Medulla oblongata (tissue), 1 donor: ENCODE measurements around the gene HOXC9.

Experiments used
- DNase-seq: peaks from one replicate; pipeline ENCODE4 v3.0.0-alpha.2; 2015; ENCODE audit errors: extremely low spot score

HOXC9 gene

DNA sequence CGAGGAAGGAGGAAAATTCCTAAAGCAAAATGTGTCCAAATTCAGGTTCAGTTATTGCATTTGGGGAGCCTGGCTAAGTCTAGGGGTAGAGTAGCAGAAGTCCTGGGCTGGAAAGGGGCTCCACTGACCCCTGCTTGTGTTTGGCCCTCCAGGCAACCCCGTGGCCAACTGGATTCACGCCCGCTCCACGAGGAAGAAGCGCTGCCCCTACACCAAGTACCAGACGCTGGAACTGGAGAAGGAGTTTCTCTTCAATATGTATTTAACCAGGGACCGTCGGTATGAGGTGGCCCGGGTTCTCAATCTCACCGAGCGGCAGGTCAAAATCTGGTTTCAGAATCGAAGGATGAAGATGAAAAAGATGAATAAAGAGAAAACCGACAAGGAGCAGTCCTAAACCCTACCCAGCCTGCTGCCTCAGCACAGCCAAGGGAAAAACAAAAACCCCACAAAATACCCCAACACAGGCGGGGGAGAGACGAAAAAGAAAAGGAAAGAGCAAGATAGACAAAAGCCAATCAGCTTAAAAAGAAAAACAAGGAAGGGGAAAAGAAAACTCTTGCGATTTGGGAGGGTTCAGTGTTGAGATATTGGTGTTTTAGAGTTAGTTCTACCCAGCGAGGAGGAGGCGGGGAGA lies 2.4 kb downstream of the HOXC9 start:
- DNase-seq, result no peak

DNA sequence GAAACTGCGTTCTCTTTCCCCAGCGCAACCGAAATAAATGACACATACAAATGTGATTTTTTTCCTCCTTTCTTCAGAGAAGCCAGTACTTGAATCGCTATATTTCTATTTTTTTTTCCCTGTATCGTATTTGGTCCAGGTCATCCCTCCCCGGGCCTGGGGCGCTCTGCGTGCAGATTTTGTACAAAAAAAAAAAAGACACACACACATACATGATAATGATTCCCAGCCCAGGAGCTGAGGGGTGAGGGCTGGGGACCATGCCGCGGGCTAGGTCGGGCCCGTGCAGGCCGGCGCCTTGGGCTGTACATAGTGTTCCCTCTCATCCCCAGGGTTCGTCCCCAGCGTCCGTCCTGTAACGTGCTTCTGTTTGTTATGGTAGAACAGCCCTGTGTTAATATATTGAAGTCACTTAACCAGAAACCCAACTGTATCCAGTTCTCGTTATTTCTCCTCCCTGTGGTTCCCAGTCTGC lies 3.0 kb downstream of the HOXC9 start:
- DNase-seq, result no peak

DNA sequence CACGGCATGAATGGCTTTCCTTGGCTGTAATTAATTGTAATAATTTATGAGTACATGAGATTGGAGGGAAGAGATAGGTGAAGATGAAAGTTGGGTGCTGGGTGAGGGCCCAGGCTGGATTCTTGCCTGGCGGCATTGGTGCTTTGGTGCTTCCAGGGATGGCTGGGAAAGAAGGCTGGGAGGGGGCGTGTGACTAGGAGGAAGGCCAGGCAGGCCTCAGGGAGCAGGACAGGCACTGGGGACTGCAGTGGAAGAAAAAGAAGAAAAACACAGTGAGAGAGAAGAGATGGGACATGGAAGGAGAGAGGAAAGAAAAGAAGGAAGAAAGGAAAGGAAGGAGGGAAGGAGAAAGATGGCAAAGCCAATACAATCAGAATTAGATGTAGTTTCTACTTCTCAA lies 3.7 kb downstream of the HOXC9 start:
- DNase-seq, result no peak

DNA sequence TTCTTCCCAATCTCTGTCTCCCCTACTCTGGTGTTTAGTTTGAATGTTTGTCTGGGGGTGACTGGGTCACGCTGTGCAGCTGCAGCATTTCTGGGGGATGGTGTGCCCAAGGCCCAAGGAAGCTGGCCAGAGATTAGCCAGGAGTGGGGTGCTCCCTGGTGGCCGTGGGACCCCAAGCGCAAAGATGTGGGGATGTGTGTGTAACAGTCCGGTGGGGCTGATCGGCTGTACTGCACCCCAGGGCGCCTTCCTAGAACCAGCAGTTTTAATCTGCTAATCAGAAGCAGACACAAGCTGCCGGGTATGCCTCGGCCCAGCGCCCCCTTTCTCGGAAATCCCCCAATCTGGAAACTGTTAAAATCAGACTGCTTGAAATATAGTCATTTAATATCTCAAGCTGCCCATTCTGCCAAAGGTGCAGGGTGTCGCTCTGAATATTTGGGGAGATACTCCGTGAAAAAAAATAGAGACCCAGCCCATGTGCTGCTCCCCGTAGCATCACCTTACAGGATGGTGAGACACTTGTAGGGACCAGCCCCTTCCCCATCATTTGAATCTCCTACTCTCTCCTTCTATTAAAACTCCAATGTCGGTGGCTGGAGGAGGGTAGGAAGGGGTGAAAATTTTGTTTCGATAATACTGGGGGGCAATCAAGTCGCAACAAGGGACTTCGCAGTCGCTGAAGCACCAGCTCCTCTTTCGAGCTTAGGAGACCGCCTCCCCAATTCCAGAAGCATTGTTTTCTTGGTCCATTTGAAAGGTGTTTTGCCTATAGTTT lies 4.3 kb downstream of the HOXC9 start:
- no peak for DNase-seq

DNA sequence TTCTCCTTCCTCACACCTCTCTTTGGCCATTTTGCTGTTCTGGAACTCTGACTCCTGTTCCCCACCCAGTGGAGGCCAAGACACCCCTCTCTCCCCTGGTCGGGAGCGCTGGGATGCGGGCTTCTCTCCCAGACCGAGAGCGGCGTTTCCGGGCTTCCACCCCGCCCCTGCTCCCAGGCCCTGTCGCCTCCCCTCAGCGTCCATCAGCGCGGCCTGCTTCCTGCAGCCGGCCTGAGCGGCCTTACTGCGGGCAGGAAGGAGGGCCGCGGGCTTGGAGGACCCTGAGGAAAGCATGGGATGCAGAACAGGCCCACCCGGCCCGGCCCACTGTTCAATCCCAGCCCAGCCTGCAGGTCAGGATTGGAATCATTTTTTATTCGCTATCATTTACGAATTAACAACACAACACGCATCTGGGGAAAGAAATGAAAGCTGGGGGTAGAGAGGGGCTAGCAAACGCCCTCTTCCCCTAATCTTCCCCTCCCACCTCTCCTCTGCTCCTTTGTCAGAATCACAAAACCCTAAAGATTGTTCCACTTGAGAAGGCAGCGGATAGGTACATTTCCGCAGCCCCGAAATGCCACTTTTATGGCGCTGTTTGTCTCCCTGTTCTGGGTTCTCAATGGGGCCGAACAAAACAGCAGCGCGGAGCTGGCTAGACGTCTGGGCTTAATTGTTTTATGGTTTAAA lies 5.0 kb downstream of the HOXC9 start:
- no peak for DNase-seq

DNA sequence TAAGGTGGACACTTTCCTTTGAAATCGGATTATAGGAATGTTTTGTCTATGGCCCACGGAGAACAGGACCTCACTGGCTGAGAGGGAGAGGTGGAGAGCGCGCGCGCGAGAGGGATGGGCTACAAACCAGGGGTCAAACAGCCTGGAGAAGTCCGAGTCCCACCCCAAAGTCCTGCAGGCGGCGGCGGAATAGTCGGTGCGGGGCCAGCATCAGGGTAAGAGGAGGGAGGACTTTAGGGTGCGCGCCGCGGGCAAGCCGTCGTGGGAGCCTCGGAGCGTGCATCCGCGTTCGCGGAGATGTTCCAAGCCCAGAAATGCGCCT lies 5.5 kb downstream of the HOXC9 start:
- DNase-seq, result no peak

DNA sequence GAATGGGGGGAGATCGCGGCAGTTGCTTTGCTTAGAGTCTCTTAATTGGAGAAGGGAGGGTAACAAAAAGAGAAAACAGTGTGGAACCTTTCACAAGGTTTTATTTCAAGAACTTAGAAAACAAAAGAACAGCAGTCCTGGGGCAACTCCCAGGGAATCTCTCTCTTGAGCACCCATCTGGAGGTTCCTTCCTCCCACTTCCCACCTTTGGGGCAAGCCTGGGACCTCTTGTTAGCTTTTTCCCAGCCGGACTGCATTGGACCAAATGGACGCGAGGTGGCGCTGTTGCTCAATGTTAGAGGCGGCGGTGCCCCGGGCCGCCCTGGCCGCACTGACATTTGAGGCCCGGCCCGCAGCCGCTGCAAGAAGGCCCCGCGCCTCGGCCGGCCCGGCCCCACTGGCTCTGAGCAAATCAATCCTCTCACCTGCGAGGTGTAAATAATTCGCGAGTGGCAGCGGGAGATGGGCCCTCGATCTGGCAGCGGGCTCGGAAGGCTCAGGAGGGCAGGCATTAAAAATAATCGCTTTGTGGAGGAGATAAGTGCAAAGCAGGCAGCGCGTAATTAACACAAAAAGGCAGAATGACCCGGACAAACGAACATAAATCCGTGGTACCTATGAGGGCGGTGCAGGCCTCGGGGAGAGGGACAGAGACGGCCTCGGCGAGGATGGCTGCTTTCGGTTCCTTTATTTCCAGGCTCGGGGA lies 6.0 kb downstream of the HOXC9 start:
- DNase-seq, result peak; percentile 92

DNA sequence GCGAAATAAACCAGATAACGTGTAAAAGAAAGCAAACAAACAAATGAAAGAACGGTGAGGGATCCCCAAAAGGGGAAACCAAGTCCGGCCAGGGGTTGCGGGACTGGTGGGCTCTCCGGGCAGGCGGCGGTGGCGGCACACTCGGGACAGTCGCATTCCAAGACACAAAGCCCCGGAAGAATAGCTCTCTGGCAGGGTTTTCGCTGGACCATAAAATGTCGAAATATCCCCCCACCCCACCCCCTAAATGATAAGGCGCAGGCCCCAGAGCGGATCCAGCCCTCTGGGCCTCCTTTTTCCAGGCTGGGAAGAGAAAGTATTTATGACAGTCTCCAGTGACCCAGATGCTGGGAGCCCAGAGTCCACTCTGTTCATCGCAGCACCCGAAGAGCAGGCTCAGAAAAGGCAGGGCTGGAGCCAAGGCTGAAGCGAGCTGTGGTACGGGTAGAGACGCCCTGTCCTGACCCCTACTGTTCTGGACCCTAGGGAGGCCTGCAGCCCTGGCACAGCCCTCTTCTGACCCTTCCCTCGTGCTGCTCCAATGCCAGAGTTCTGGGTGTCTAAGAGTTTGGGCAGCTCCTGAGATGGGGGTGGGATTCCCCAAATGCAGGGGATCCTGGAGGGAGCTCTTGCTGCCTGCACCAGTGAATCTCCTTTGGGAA lies 6.7 kb downstream of the HOXC9 start:
- DNase-seq, result no peak

DNA sequence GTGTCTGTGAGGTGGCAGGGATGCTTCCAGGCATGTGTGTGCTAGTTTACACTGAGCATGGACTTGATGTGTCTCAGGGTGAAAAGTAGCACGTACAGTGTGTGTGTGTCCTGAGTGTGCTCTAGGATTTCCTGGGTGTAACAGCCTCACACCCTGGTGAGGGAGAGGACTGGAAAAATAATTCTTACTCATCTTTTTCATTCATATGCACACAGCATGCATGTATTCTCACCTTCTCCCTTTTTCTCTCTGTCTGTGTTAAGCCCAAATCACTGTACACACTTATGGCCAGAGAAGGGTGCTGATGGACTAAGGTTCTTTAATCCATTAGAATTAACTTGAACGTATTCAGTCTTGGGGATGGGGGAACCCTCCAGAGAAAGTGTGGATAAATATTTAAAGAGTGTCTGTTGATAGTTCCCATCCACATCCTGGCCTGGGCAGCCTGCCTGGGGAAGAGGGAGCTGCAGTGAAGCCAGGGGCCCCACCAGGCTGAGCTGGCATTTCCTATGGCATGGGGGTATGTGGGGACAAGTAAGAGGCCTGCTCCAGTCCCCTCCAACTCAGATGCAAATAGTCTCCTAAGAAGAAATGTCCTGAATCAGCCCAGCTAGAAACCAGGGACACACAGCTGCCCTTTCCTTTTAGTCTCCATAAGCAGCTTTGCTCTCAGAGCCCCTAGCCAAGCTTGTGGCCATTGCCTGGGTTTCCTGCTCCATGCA lies 7.7 kb downstream of the HOXC9 start:
- DNase-seq, result no peak

DNA sequence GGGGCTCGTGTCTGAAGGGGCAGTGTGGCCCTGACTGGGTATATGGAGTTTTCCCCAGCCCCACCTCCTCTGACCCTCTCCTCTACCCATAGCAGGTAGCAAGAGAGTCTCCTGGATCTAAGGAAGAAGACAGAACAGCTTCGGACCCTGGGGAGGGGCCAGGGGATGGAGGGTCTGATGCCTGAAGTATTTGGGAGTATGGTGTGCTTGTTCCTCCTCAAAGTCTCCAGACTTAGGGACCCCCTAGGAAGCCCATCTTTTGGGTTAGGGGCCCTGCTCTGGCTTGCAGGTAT lies 8.2 kb downstream of the HOXC9 start:
- no peak for DNase-seq

DNA sequence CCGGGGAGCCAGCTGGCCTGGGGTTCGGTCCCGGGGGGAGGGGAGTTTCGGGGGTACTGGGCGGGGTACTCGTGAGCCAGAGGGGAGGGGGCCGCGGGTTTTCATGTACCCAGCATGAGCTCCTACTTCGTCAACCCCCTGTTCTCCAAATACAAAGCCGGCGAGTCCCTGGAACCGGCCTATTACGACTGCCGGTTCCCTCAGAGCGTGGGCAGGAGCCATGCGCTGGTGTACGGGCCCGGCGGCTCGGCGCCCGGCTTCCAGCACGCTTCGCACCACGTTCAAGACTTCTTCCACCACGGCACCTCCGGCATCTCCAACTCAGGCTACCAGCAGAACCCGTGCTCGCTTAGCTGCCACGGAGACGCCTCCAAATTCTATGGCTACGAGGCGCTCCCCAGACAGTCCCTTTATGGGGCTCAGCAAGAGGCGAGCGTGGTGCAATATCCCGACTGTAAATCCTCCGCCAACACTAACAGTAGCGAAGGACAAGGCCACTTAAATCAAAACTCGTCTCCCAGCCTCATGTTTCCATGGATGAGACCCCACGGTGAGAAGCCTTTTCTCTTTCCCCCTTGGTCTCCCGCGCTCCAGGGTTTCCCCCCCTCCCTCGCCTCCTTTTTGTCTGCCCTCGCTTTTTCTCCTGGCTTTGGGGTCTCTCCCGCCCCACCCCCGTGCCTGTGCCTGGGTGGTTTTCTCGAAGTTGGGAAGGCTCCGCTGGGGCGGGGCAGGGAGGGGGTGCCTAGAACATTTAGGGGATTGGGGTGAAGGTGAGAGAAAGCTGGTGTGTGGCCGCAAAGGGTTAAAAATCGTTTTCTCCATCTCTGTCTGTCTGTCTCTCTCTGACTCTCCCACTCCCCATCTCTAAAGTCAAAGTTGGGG lies 9.5 kb downstream of the HOXC9 start:
- DNase-seq, result no peak

DNA sequence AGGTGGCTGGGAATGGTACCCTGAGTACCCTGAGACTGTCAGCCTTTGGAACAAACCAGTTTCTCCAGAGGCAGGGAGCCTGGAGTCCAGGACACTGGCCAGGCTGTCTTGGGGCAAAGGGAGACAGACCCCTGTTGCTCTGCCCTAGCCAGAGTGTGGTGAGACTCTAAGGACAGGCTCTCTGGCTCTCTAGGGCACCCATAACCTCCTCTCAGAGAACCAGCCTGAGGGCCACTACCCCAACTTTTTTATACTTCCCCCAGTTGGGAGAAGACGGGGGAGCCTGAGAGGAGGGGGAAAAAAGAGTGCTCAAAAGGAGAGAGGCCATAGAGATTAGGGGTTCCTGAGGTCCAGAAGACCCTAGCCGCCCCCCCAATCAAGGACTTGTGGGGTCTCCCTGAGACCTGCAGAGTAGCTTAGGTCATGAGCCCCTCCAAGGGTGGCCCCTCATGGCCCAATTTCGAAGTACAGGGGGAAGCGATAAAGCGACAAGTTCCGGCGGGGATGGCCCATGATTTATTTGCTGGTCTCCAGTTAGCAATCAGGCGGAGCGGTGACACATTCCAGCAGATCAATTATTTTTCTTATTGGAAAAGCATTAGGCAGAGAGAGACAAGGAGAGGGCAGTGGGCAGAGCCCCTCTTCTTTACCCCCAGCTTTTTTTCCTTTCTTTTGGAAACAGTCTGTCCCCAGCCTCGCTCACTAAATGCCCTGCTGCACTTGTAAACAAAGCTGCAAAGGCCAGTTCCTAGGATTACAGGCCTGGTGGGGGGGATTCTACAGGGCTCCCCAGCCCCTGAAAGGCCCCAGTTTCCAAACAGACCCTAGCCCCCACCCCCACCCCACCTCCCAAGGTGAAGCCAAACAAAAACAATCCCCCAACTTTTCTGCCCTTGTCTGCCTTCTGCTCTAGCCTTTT lies 10.4 kb downstream of the HOXC9 start:
- DNase-seq, result no peak

DNA sequence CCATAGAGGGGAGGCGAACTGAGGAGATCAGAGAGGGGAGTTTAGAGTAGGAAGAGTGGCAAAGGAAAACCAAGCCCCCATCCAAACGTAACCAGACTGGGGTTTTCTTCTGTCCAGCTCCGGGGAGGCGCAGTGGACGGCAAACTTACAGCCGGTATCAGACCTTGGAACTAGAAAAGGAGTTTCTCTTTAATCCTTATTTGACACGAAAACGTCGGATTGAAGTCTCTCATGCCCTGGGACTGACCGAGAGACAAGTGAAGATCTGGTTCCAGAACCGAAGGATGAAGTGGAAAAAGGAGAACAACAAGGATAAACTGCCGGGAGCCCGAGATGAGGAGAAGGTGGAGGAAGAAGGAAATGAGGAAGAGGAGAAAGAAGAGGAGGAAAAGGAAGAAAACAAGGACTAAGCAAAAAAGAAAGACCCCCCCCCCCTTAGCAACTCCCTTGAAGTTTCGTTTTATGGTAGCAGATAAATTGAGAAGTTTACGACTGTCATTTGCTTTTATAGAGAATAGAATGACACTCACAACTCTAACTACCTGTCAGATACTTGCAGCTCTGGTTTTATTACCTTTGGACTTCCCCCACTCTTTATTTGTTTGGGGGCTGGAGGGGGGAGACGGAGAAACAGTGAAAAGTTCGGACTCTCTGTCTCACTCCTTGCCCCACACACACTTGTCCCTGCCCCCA lies 11.2 kb downstream of the HOXC9 start:
- no peak for DNase-seq

DNA sequence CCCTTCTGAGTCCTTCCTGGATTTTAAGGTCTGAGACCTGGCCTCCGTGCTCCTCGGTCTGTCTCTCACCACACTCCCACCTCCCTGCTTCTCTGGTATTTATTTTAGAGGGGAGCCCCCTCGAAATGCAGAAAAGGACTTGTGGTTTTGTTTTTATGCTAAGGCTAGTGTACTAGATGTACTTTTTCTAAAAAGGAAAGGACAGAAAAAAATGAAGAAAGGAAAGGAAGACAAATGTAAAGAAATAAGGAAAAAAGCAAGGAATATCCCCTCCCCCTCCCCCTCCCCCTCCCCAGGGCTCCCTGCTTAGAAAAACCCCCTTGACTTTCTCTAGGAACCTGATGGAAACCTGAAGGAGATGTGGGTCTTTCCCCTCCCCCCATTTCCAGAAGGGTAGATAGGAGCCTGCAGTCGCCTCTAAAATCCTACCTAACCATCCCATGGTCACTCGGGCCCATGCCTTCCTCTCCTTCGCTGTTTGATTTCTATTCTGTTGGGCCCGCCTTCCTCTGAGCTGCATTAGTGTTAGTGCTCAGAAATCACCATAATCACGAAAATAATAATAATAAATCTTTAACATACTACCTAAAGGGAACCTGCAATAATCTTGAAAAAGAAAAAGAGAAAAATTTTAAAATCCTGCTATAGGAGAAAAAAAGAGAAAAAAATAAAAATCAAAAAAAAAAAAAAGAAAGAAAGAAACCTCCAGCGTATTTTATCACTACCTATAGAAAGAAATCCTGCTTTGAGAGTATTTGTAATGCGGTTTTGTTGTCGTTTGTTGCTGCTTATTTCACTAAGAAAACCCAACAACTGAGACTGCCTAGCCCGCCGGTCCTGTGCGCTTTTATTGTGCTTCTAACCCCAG lies 11.9 kb downstream of the HOXC9 start:
- no peak for DNase-seq

DNA sequence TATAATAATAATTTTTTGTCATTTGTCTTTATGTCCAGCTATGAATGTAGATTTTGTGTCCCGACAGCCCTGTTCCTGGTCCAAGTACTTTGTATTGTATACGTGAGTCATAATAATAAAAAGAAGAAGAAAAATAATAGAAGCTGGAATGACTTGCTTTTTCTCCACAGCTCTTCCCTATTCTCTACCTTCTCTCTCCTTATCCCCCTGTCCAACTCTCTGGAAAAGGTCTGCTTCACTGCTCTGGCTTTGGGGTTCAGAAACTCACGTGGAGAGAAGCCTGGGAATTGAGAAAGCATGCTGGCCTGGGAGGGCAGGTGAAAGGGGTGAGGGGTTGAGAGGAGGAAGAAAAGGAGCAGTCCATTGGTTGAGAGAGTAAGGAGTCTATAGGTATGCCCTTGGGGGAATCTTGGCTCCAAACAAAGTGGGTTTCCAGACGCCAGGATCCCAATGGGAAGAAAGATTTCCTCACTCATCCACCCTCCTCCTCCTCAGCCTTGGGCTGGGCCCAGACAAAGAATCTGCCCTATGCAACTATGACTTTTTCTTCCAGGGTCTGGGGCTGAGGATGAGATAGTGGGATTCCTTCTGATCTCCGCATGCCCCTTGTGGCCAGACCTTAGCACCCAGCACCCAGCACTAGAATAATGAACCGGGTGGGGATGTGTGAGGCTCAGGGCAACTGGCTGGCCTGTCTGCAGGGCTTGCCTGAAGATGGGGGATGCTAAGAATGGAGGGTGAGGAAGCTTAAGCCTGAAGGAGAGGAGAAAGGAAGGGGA lies 12.9 kb downstream of the HOXC9 start:
- no peak for DNase-seq

DNA sequence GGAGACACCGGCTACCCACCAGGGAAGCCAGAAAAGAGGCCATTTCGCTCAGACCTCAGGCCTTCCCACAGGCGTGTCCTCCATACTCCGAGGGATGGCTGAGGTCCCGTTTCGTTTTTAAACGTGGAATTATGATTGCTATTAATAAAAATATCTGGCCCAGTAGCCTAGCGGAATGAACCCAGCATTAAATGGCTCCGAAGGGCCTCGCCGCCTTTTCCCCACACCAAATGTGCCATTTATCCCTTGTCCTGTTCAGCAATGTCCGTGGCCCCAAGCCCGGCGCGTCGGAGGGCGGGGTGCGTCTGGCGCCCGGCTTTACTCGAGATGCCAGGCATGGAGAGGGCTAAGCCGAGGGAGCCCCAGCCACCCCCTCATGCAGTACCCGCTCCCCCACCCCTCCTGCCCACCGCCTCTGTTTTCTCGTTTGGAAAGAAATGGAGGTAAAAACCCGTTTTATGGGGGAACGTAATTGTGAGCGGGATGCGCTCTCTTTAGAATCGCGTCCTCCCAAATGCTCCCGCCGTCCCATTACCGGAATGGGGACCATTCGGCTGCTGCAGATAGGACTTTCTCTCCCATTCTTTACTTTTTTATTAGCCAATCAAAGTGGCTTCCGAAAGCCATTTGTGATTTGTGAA lies 14.5 kb downstream of the HOXC9 start:
- DNase-seq, result no peak
